ENCODE data around the gene FBRS.

The FBRS gene

GRCh38 chr16:30656974-30657865, 1.0 kb upstream of the FBRS start:
- Histone ChIP-seq H3K27me3 (no peaks in the 10 kb centered on the region), H3K4me1 (0 out of 2 replicates have a peak, but pooled peaks cover 3% of the 10 kb centered on the region), H3K9me3 (no peaks in the 10 kb centered on the region), H3K4me3 (ENCODE audit: low read depth, low read length) (peak overlapping the region; percentile 70), H3K36me3 (peaks cover 12% of the 10 kb centered on the region; the same call in 1 of the 2 replicates)
- no peak for TF ChIP-seq CTCF (IDR thresholded peaks at IDR 0.05; ENCODE audit: low read depth, low read length)
- DNase-seq, result no peak

DNA sequence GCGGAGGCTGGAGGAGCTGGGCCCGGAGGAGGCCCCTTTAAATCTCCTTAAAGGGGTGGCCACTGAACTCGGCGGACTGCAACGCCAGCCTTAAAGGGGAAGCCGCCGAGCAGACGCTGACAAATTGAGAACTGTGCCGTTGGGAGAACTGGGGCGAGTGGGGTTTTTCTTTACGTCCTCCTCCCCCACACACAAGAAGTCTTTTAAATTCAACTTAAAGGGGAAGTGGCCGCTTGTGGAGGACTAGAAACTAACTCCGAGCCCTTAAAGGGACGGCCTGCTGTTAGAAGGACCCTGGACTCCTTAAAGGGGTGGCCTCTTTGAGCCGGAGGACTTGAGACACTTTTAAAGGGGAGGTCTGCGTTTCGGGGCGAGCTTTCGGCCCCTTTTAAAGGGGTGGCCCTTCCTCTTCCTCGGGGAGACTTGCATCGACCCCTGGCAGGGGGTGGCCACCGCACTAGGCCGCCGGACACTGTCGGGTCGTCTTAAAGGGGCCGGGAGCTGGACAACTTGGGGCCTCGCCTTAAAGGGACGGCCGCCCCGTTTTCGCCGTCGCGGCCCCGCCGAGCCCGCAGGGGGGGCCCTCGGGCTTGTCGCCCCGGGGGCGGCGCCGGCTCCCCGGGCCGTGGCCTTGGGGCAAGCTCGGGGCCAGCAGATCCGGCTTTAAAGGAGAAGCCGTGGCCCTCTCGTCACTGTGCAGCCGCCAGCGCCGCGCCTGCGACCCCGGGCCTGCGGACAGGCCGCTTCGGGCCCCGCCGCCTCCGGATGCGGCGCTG, 688 bp downstream of the FBRS start:
- peaks cover 27% of the 10 kb centered on the region for H3K36me3 ChIP-seq
- DNase-seq, result peak; percentile 80
- H3K27me3 ChIP-seq, result no peaks in the 10 kb centered on the region
- no peaks in the 10 kb centered on the region for H3K9me3 ChIP-seq
- 0 out of 2 replicates have a peak, but pooled peaks cover 3% of the 10 kb centered on the region for H3K4me1 ChIP-seq
- TF ChIP-seq CTCF (IDR thresholded peaks at IDR 0.05; ENCODE audit: low read depth, low read length), result 0 out of 2 replicates have a peak, but pooled peaks have one; percentile 3
- H3K4me3 ChIP-seq (ENCODE audit: low read depth, low read length), result peak overlapping the region; percentile 66

DNA sequence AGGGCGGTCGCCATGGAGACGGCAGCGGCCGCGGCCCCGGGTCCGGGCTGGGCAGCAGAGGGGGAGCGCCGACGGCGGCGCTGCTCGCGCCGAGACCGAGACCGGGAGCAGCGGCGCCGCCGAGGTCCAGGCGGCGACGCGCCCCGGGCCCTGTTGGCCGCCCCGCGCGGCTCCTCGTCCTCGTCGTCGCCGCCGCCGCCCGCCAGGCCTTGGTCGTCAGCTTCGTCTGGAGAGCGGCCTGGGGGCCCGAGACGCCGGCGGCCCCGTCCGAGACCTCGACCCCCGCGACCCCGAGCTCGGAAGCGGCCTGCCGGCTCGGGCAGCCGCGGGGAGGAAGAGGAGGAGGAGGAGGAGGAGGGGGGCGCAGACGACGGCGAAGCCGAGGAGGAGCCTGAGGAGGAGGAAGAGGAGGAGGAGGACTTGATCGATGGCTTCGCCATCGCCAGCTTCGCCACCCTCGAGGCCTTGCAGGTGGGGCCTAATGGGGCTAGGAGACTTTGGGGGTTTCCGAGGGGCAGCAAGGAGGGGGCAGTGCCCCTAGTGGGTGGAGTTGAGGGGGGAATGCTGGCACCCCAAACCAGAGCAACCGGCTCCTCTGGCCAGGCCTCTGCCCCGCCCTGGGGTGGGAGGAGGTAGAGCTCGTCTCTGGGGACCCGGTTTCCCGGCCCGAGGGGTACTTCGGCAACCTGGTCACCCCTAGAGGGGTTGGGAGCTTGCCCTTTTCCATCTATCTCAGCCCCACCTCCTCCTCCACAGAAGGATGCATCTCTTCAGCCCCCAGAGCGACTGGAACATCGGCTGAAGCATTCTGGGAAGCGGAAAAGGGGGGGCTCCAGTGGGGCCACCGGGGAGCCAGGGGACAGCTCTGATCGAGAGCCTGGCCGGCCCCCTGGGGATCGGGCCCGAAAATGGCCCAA, 1.5 kb downstream of the FBRS start:
- Histone ChIP-seq H3K4me3 (ENCODE audit: low read depth, low read length) (peak overlapping the region; percentile 66), H3K27me3 (no peaks in the 10 kb centered on the region), H3K36me3 (peaks cover 32% of the 10 kb centered on the region), H3K4me1 (0 out of 2 replicates have a peak, but pooled peaks cover 3% of the 10 kb centered on the region), H3K9me3 (no peaks in the 10 kb centered on the region)
- DNase-seq, result peak; percentile 73
- TF ChIP-seq CTCF (IDR thresholded peaks at IDR 0.05; ENCODE audit: low read depth, low read length), result peak; percentile 10; the same call in 1 of the 2 replicates

DNA sequence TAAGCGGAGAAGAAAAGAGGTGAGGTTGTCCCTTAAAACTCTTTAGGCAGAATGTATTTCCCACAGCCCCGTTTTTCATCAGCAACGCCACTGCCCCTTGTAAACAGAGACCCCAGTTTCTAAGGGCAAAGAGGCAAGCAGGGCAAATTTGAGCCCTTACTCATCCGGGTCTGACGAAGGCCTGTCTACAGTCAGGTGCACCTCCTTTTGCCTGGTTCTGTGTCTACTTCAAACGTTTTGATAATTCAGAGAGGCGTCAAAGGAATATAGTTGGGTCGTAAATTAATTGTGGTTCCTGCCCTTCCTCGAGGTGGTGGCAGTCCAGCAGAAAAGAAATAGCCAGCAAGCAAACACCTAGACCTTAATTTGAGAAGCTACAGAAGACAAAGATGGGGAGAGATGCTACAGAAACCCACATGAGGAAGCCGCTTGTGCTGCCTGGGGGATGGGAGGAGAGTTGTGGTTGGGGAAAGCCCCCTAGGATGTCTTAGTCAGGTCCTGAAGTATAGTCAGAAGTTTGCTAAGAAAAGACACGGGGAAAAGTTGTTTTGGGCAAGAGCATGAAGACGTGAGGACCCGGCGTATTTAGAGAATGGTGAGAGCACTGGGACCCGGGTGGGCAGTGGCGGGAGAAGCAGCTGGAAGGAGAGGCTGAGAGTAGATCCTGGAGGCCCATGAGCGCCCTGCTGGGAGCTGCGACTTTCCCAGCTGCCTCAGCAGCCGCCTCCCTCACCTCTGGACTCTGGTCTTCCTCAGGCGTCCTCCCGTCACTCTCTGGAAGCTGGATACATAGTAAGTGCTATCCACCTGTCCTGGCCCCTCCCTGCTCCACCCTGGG, 2.4 kb downstream of the FBRS start:
- no peak for DNase-seq
- TF ChIP-seq CTCF (IDR thresholded peaks at IDR 0.05; ENCODE audit: low read depth, low read length), result no peak
- no peaks in the 10 kb centered on the region for H3K9me3 ChIP-seq
- 0 out of 2 replicates have a peak, but pooled peaks cover 3% of the 10 kb centered on the region for H3K4me1 ChIP-seq
- peak overlapping the region; percentile 66 for H3K4me3 ChIP-seq (ENCODE audit: low read depth, low read length)
- H3K36me3 ChIP-seq, result peaks cover 36% of the 10 kb centered on the region
- H3K27me3 ChIP-seq, result no peaks in the 10 kb centered on the region

GRCh38 chr16:30662449-30662848, 4.2 kb downstream of the FBRS start:
- no peaks in the 10 kb centered on the region for H3K27me3 ChIP-seq
- no peaks in the 10 kb centered on the region for H3K4me1 ChIP-seq
- peaks cover 50% of the 10 kb centered on the region for H3K36me3 ChIP-seq
- no peaks in the 10 kb centered on the region for H3K9me3 ChIP-seq
- no peak overlapping the region for H3K4me3 ChIP-seq (ENCODE audit: low read depth, low read length)
- no peak for TF ChIP-seq CTCF (IDR thresholded peaks at IDR 0.05; ENCODE audit: low read depth, low read length)
- DNase-seq, result no peak
